SK-N-SH (cell line): ENCODE results near the gene TAS1R1. TPM values are rescaled to one million over a fixed set of nuclear protein-coding genes. Genes with fewer than 3 reads are reported as not detected.

ENCODE experiments used
- CTCF ChIA-PET: fragments of 300-600, 350-600 bp; formaldehyde crosslinking; extraction: SDS; loops from one replicate; lab custom pipeline; 2021; lab: Yijun Ruan, JAX
- POLR2A ChIA-PET: fragments of 350-600 bp; sonication (Branson Sonifier 250); formaldehyde crosslinking; extraction: SDS; loops from one replicate; lab custom pipeline; 2020; ENCODE audit warnings: antibody characterized with exemption, inconsistent platforms; lab: Yijun Ruan, JAX
- DNase-seq: peaks from one replicate; pipeline ENCODE4 v3.0.0; 2012
- H2AFZ ChIP-seq: fragments of 200-600 bp; sonication (generic); 2 replicates; pipeline ENCODE4 v1.8.1; 2016; ENCODE audit warnings: antibody characterized with exemption, mild to moderate bottlenecking, low read depth
- H3F3A ChIP-seq: fragments of 200-600 bp; sonication (generic); replicated peaks from 2 replicates; pipeline ENCODE3; 2016; ENCODE audit warnings: antibody characterized with exemption, mild to moderate bottlenecking; ENCODE audit not compliant: insufficient read depth
- H3K27ac ChIP-seq, 2 experiments: fragments of 200-500 bp in 1 of 2; fragments of 200-600 bp in 1 of 2; sonication (Bioruptor generic) in 1 of 2; sonication (generic), shearing (Covaris generic) in 1 of 2; 2 replicates each; pipeline versions ENCODE4 v1.5.1 to v1.6.1; 2014 to 2016; ENCODE audit warnings: low read depth in 2 of 2, inconsistent platforms in 1 of 2, low read length in 1 of 2, mild to moderate bottlenecking in 1 of 2, mixed read lengths in 1 of 2
- H3K27me3 ChIP-seq: fragments of 200-600 bp; sonication (generic), shearing (Covaris generic); 2 replicates; pipeline ENCODE4 v1.6.1; 2016; ENCODE audit warnings: mixed run types; ENCODE audit not compliant: insufficient read depth
- H3K36me3 ChIP-seq, 2 experiments: fragments of 200-500 bp in 1 of 2; fragments of 200-600 bp in 1 of 2; sonication (Bioruptor generic) in 1 of 2; sonication (generic) in 1 of 2; replicated peaks in 1 of 2; 2 replicates each; pipeline versions ENCODE3 to v1.5.1; 2014 to 2016; ENCODE audit warnings: low read length in 1 of 2, mild to moderate bottlenecking in 1 of 2; ENCODE audit not compliant: insufficient read depth in 2 of 2, control insufficient read depth in 1 of 2
- H3K4me1 ChIP-seq, 2 experiments: fragments of 200-500 bp in 1 of 2; fragments of 200-600 bp in 1 of 2; sonication (Bioruptor generic) in 1 of 2; sonication (generic), shearing (Covaris generic) in 1 of 2; 2 replicates each; pipeline versions ENCODE4 v1.5.1 to v1.6.1; 2014 to 2016; ENCODE audit warnings: low read depth in 1 of 2, low read length in 1 of 2, mixed run types in 1 of 2; ENCODE audit not compliant: insufficient read depth in 2 of 2, control insufficient read depth in 1 of 2
- H3K4me2 ChIP-seq: fragments of 200-600 bp; sonication (generic), shearing (Covaris generic); 2 replicates; pipeline ENCODE4 v1.6.1; 2017; ENCODE audit warnings: mixed run types
- H3K4me3 ChIP-seq, 2 experiments: fragments of 200-500 bp in 1 of 2; fragments of 200-600 bp in 1 of 2; sonication (Bioruptor generic) in 1 of 2; sonication (generic), shearing (Covaris generic) in 1 of 2; 2 replicates each; pipeline versions ENCODE4 v1.5.1 to v1.8.1; 2014 to 2016; ENCODE audit warnings: low read depth in 2 of 2, inconsistent platforms in 1 of 2, low read length in 1 of 2, mild to moderate bottlenecking in 1 of 2, mixed read lengths in 1 of 2, moderate library complexity in 1 of 2
- H3K79me2 ChIP-seq: fragments of 200-600 bp; sonication (generic); 2 replicates; pipeline ENCODE4 v1.8.1; 2017; ENCODE audit warnings: mild to moderate bottlenecking; ENCODE audit not compliant: insufficient read depth
- H3K9ac ChIP-seq: fragments of 200-600 bp; sonication (generic); 2 replicates; pipeline ENCODE4 v1.6.1; 2017; ENCODE audit warnings: mixed run types
- H3K9me2 ChIP-seq: fragments of 200-600 bp; sonication (generic); 2 replicates; pipeline ENCODE4 v1.6.1; 2017; ENCODE audit warnings: mixed run types
- H3K9me3 ChIP-seq: fragments of 200-600 bp; sonication (generic); 2 replicates; pipeline ENCODE4 v1.6.1; 2017; ENCODE audit warnings: mixed run types, mild to moderate bottlenecking, moderate library complexity
- H4K20me1 ChIP-seq: fragments of 200-600 bp; sonication (generic); 2 replicates; pipeline ENCODE4 v1.6.1; 2017; ENCODE audit warnings: mild to moderate bottlenecking, mixed run types; ENCODE audit not compliant: insufficient read depth
- CHD2 ChIP-seq: fragments of 150-350 bp; IDR thresholded peaks from 2 replicates; pipeline ENCODE4 v1.6.1; 2018; ENCODE audit warnings: low read length; ENCODE audit not compliant: partially characterized antibody
- EP300 ChIP-seq, 2 experiments: IDR thresholded peaks; 2 replicates each; pipeline versions ENCODE4 v1.4.0 to v1.6.1; 2012; ENCODE audit warnings: borderline replicate concordance in 1 of 2, low read depth in 1 of 2, low read length in 1 of 2
- FOXJ3 ChIP-seq: sonication (generic); formaldehyde crosslinking; IDR thresholded peaks from 2 replicates; pipeline ENCODE4 v1.5.1; 2020; ENCODE audit warnings: mild to moderate bottlenecking, missing genetic modification reagents
- JUND ChIP-seq: IDR thresholded peaks from 2 replicates; pipeline ENCODE4 v1.4.0; 2012
- NRF1 ChIP-seq: IDR thresholded peaks from 2 replicates; pipeline ENCODE4 v1.6.1; 2012; ENCODE audit warnings: low read depth, mild to moderate bottlenecking, low read length
- RAD21 ChIP-seq: IDR thresholded peaks from 2 replicates; pipeline ENCODE4 v1.6.1; 2012; ENCODE audit warnings: mild to moderate bottlenecking, low read length
- RCOR1 ChIP-seq: fragments of 150-350 bp; IDR thresholded peaks from 2 replicates; pipeline ENCODE4 v1.6.1; 2017; ENCODE audit warnings: antibody characterized with exemption, low read length
- RFX5 ChIP-seq: IDR thresholded peaks from 2 replicates; pipeline ENCODE4 v1.6.1; 2012; ENCODE audit warnings: mild to moderate bottlenecking, improper control_type of control experiment, low read length
- RXRA ChIP-seq: IDR thresholded peaks from 2 replicates; pipeline ENCODE4 v1.4.0; 2012; ENCODE audit warnings: low read depth, mild to moderate bottlenecking, borderline replicate concordance
- SIN3A ChIP-seq: IDR thresholded peaks from 2 replicates; pipeline ENCODE4 v1.6.1; 2012; ENCODE audit warnings: low read depth, mild to moderate bottlenecking, low read length, moderate library complexity, borderline replicate concordance
- YY1 ChIP-seq: IDR thresholded peaks from 2 replicates; pipeline ENCODE4 v1.4.0; 2012; ENCODE audit warnings: low read depth, mild to moderate bottlenecking
- WGBS: methylation state at CpG from one replicate; pipeline ENCODE4 v1.1.6; 2017; ENCODE audit warnings: low lambda C conversion rate; 5-methylcytosine and 5-hydroxymethylcytosine counted together
- polyA plus RNA-seq, 3 experiments: library from polyadenylated mRNA; depleted of rRNA; stranded (reverse); fragments of >200 nt; gene quantifications; 2 replicates each; pipeline ENCODE4 v1.2.3, GENCODE V29; 2012
- TF ChIP-seq, protein P1 (sequence below): fragments of 150-350 bp; IDR thresholded peaks from 2 replicates; pipeline ENCODE4 v1.6.1; 2016; ENCODE audit warnings: mild to moderate bottlenecking, low read depth, low read length
- TF ChIP-seq, protein P2 (sequence below): fragments of 200-600 bp; sonication (generic); IDR thresholded peaks from 2 replicates; pipeline ENCODE4 v1.6.1; 2017; ENCODE audit warnings: antibody characterized with exemption, mild to moderate bottlenecking, moderate library complexity

Gene TAS1R1
- polyA plus RNA-seq, 1 of the 3 experiments (the other 2 are of a cell fraction): not detected

GRCh38 chr1:6508154-6508815, 46.8 kb upstream of the TAS1R1 start (continued):
- no peak for TF ChIP-seq RAD21

DNA sequence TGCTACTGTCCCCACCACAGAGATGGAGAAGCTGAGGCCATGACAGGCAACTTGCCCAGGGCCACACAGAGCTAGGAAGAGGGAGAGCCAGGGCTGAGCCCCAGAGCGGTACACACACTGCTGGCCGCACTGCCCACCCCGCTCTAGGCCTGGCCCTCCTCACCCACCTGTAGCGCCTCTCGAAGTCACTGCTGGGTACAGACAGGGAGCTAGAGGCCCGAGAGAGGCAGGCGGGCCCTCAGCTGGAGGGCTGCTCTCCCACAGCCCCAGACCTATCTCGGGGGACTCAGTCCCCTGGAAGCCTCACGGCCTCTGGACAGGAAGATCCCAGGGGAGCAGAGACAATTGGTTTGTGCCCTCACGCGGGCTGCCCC, 46.3 kb upstream of the TAS1R1 start:
- H3K9me2 ChIP-seq: no peaks in the 10 kb centered on the region
- H3K4me2 ChIP-seq: no peak overlapping the region
- H3K9me3 ChIP-seq: no peaks in the 10 kb centered on the region
- no peaks in the 10 kb centered on the region for H3K27me3 ChIP-seq
- no peaks in the 10 kb centered on the region for H3K79me2 ChIP-seq
- H3K36me3 ChIP-seq: no peaks in the 10 kb centered on the region
- TF ChIP-seq SIN3A (no peak), RCOR1 (no peak), EP300 (IDR thresholded peaks at IDR 0.05; ENCODE audit: borderline replicate concordance in 1 of 2, low read depth in 1 of 2, low read length in 1 of 2) (no peak)
- TF ChIP-seq, all 33 proteins: peak for 0
- WGBS: no CpG with 5 or more reads among the region's 11 CpGs
- Histone ChIP-seq H4K20me1 (no peaks in the 10 kb centered on the region), H3K4me1 (peaks cover 0 to 96% of the 10 kb centered on the region in 2 experiments; a peak in 2 of 4 replicates), H3K27ac (peak overlapping the region in 1 of 2 experiments; percentile 93; a peak in 2 of 4 replicates), H3K9ac (no peak overlapping the region), H2AFZ (no peak overlapping the region), H3K4me3 (no peak overlapping the region), H3F3A (no peaks in the 10 kb centered on the region)
- ChIA-PET POLR2A (interaction anchor here (1.0 to 1.2 kb wide), 3 partner anchors 8 to 10 kb away, joined by 3 to 5 read pairs (median 4); no protein-coding TSS in a partner anchor), CTCF (interaction anchor here (1.0 to 17.4 kb wide), 4 partner anchors 15 to 25 kb away, joined by 3 to 211 read pairs (median 4); partner anchors contain the start of gene PLEKHG5)
- DNase-seq: peak; percentile 17

GRCh38 chr1:6509220-6509918, 45.7 kb upstream of the TAS1R1 start:
- Histone ChIP-seq H3K4me2 (no peak overlapping the region), H3F3A (no peaks in the 10 kb centered on the region), H3K9me2 (no peaks in the 10 kb centered on the region), H4K20me1 (no peaks in the 10 kb centered on the region), H3K9me3 (no peaks in the 10 kb centered on the region), H3K4me1 (peaks cover 0 to 92% of the 10 kb centered on the region in 2 experiments; a peak in 2 of 4 replicates), H2AFZ (no peak overlapping the region), H3K4me3 (no peak overlapping the region), H3K27ac (peak overlapping the region in 1 of 2 experiments; percentile 93; a peak in 2 of 4 replicates), H3K79me2 (no peaks in the 10 kb centered on the region), H3K9ac (no peak overlapping the region), H3K27me3 (no peaks in the 10 kb centered on the region), H3K36me3 (no peaks in the 10 kb centered on the region)
- WGBS: 74% methylated on average over 4 of the region's 20 CpGs
- ChIA-PET POLR2A (interaction anchor here (1.0 to 1.2 kb wide), 3 partner anchors 8 to 10 kb away, joined by 3 to 5 read pairs (median 4); no protein-coding TSS in a partner anchor), CTCF (interaction anchor here (0.5 to 17.4 kb wide), 5 partner anchors 14 to 72 kb away, joined by 3 to 211 read pairs (median 3); partner anchors contain the start of gene PLEKHG5)
- no peak for TF ChIP-seq NRF1
- no peak for TF ChIP-seq JUND
- no peak for TF ChIP-seq EP300 (IDR thresholded peaks at IDR 0.05; ENCODE audit: borderline replicate concordance in 1 of 2, low read depth in 1 of 2, low read length in 1 of 2)
- TF ChIP-seq RFX5: no peak
- TF ChIP-seq RCOR1: no peak
- TF ChIP-seq, protein P1, sequence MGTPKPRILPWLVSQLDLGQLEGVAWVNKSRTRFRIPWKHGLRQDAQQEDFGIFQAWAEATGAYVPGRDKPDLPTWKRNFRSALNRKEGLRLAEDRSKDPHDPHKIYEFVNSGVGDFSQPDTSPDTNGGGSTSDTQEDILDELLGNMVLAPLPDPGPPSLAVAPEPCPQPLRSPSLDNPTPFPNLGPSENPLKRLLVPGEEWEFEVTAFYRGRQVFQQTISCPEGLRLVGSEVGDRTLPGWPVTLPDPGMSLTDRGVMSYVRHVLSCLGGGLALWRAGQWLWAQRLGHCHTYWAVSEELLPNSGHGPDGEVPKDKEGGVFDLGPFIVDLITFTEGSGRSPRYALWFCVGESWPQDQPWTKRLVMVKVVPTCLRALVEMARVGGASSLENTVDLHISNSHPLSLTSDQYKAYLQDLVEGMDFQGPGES: no peak
- TF ChIP-seq FOXJ3 (CRISPR knock-in tag): no peak
- no peak for TF ChIP-seq RXRA
- no peak for TF ChIP-seq CHD2
- TF ChIP-seq, protein P2, sequence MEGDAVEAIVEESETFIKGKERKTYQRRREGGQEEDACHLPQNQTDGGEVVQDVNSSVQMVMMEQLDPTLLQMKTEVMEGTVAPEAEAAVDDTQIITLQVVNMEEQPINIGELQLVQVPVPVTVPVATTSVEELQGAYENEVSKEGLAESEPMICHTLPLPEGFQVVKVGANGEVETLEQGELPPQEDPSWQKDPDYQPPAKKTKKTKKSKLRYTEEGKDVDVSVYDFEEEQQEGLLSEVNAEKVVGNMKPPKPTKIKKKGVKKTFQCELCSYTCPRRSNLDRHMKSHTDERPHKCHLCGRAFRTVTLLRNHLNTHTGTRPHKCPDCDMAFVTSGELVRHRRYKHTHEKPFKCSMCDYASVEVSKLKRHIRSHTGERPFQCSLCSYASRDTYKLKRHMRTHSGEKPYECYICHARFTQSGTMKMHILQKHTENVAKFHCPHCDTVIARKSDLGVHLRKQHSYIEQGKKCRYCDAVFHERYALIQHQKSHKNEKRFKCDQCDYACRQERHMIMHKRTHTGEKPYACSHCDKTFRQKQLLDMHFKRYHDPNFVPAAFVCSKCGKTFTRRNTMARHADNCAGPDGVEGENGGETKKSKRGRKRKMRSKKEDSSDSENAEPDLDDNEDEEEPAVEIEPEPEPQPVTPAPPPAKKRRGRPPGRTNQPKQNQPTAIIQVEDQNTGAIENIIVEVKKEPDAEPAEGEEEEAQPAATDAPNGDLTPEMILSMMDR: no peak
- no peak for TF ChIP-seq YY1
- DNase-seq: peak; percentile 23
